D721Med (cell line): ENCODE data around the gene NGFR.
A peak's percentile ranks its signal among the peaks of the same experiment; 100 is the strongest.
"Not testable (repeated sequence)": the region's sequence is repeated elsewhere in the genome, so short reads cannot be mapped to it uniquely, and the experiment has no call there.

Experiments
- DNase-seq: peaks from one replicate; pipeline ENCODE4 v3.0.0; 2011; ENCODE audit warnings: low spot score; ENCODE audit not compliant: insufficient read length
- FAIRE-seq: peaks from 2 replicates; lab custom pipeline; 2011; peaks lifted over from hg19 to GRCh38; lab: Jason Lieb, UNC
- TF ChIP-seq, protein P1 (sequence below): IDR thresholded peaks from 2 replicates; pipeline ENCODE4 v1.5.1; 2012; ENCODE audit warnings: mild to moderate bottlenecking, control low read depth; ENCODE audit not compliant: insufficient read depth; ENCODE audit errors: missing control alignments

Gene NGFR

DNA sequence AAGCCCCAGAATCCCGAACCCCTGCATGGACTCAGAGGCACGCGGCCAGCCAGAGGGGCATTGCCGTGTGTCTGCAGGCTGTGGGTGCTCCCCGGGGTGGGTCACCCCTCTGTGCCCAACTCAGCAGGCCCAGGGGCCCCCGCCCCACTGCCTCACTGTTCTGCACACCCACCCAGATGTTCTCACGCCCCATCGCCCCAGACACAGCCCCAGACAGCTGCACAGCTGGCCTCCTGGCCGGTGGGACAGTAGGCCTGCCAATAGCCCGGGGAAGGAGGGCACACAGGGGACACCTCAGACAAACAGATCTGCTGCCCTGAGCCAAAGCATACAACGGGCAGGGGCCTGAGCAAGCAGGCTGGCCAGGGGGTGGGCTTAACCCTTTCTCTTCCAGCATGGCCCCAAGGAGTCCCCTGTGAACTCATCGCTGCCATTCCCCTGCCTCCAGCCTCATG is 53.0 kb downstream of the NGFR start:
- FAIRE-seq (no peak), DNase-seq (no peak)
- TF ChIP-seq, protein P1, sequence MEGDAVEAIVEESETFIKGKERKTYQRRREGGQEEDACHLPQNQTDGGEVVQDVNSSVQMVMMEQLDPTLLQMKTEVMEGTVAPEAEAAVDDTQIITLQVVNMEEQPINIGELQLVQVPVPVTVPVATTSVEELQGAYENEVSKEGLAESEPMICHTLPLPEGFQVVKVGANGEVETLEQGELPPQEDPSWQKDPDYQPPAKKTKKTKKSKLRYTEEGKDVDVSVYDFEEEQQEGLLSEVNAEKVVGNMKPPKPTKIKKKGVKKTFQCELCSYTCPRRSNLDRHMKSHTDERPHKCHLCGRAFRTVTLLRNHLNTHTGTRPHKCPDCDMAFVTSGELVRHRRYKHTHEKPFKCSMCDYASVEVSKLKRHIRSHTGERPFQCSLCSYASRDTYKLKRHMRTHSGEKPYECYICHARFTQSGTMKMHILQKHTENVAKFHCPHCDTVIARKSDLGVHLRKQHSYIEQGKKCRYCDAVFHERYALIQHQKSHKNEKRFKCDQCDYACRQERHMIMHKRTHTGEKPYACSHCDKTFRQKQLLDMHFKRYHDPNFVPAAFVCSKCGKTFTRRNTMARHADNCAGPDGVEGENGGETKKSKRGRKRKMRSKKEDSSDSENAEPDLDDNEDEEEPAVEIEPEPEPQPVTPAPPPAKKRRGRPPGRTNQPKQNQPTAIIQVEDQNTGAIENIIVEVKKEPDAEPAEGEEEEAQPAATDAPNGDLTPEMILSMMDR = no peak

- no peak for FAIRE-seq
Measured at GRCh38 chr17:49548506-49549310, 53.6 kb downstream of the NGFR start.

DNA sequence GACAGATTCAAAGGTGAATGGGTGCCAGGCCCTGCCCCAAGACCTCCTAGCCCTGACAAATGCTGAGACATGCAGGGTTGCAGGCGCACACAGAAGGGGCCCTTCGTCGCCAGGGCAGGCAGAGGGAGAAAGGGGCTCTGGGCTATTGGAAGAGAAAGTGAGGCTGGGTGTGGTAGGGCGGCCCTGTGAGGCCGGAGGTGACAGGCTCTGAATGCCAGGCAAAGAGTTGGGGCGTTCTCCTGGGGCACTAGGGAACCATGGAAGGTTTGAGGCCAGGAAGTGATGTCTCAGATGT is 54.2 kb downstream of the NGFR start:
- TF ChIP-seq, protein P1 = no peak
- no peak for FAIRE-seq
- DNase-seq = no peak

More at GRCh38 chr17:49548506-49549310, 53.6 kb downstream of the NGFR start:
- TF ChIP-seq, protein P1 = peak; percentile 62
- no peak for DNase-seq

DNA sequence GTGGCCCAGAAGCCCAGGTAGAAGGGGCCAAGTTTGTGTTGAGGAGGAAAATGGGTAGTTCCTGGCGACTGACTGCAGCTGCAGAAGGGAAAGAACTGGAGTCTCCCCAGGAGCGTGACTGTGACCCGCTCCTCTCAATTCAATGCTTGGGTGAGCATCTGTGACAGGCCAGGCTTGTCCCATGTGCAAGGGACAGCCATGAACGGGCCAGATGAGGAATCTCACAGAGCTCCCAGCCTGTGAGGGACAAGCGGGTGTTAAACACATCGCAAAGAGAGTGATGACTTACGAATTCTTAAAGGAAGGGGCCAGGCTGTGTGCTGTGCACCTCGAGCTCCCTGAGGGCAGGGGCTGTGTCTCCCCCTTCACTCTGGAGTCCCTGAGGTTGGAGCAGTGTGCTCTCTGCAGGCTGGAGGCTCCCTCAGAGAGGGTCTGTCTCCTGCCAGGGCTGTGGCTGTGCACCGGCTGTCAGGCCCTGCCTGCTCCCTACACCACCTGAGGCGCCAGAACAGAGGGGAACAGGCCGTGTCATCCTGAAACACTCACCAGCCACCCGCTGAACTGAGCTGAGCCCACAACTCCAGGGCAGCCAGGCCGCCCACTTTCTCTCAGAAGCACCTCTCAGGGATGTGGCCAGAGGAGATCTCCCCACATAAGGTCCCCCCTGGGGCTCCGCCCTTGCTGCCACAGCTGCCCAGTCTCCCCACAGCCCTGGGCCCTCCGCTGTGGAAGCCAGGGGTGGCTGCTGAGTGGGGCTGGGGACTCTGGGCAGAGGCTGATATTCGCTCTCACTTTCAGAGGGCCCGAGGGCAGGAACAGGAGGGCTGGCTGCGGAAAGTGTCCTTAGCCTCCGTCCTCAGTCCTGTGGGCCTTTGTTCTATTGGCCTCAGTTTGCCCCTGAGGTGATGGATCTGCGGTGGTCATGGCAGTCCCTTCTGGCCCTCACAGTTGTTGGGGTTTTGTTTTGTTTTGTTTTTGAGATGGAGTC is 54.9 kb downstream of the NGFR start:
- TF ChIP-seq, protein P1 = no peak
- DNase-seq (no peak), FAIRE-seq (no peak)

DNA sequence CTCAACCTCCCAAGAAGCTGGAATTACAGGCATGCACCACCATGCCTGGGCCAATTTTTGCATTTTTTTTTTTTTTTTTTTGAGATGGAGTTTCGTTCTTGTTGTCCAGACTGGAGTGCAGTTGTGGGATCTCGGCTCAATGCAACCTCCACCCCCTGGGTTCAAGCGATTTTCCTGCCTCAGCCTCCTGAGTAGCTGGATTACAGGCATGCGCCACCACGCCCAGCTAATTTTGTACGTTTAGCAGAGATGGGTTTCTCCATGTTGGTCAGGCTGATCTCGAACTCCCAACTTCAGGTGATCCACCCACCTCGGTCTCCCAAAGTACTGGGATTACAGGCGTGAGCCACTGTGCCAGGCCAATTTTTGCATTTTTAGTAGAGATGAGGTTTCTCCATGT is 55.7 kb downstream of the NGFR start:
- not testable (repeated sequence) for FAIRE-seq, DNase-seq

GRCh38 chr17:49551221-49552069 is 56.4 kb downstream of the NGFR start:
- no peak for DNase-seq
- FAIRE-seq = no peak
- TF ChIP-seq, protein P1 = no peak
